Measurements from ENCODE around the gene TET1.
"Not testable (repeated sequence)": the region's sequence is repeated elsewhere in the genome, so short reads cannot be mapped to it uniquely, and the experiment has no call there.

TET1 gene

DNA sequence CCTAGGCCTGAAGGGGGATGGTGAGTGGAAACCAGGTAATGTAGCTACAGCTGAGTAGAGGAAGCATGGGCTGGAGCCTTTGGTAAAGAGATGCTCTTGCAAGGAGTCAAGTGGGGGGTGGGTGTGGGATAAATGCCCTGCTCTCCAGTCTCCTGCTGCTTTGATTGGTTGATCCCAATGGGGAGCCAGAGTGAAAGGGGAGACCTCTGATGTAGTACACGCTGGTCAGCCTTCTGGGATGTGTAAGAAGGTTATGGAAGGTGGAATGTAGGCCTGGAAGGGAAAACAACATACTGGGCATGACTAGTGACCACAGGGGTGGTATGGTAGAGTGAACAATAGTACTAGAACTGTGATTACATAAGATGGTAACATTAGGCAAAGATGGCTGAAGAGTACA lies 44.3 kb downstream of the TET1 start:
- in situ Hi-C loops (cut with HindIII; ENCODE audit: low sequenced_read_pairs), result no loop called here

DNA sequence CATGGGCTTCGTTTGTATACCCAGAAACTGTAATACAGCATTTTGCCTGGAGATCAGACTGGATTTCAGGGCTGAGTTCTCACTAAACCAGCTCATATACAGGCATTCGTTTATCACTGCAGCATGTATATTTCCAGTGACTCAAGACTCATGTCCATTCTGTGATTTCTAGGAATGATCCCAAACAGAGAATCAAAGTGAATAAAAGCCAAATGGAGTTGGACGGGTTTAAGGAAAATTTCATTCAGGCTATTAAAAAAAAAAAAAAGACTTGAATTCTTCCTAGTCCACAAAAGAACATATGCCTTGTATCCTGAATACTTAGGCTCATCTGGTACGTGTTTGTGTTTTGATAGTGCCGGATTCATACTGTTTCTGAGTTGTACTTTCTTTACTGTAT lies 46.8 kb downstream of the TET1 start:
- in situ Hi-C loops (cut with HindIII; ENCODE audit: low sequenced_read_pairs), result no loop called here

DNA sequence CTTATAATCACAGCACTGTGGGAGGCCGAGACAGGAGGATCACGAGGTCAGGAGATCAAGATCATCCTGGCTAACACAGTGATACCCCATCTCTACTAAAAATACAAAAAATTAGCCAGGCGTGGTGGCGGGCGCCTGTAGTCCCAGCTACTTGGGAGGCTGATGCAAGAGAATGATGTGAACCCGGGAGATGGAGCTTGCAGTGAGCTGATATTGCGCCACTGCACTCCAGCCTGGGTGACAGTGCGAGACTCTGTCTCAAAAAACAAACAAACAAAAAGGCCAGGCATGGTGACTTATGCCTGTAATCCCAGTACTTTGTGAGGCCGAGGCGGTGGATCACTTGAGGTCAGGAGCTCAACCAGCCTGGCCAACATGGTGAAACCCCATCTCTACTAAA lies 49.9 kb downstream of the TET1 start:
- in situ Hi-C loops (cut with HindIII; ENCODE audit: low sequenced_read_pairs), result not testable (repeated sequence)

DNA sequence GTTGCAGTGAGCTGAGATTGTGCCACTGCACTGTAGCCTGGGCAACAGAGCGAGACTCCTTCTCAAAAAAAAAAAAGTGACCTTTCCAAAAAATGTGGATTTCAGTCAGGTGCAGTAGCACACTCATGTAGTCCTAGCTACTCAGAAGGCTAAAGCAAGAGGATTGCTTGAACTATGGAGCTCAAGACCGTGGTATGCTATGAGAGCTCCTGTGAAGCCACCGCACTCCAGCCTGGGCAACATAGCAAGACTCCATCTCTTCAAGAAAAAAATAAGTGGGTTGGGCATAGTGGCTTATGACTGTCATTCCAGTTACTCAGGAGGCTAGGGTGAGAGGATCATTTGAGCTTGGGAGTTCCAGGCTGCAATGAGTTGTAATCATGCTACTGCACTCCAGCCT lies 51.1 kb downstream of the TET1 start:
- in situ Hi-C loops (cut with HindIII; ENCODE audit: low sequenced_read_pairs), result no loop called here

DNA sequence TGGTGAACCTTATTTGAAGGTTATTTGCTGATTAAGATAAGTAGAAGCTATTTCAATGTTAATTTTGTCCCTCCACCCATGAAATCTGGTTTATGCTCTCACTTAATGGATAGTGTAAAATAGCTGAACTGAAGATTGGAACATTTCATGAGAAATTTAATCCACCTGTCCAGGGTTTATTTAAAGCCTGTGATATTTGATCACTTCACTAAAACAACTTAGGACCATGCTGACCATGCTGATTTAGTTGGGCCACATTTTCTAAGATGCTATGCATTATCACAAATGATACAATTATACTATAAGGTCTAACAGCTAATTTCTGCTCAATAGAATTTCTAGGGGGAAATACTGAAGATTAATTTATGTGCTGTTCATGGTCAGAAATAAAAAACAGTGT lies 53.8 kb downstream of the TET1 start:
- in situ Hi-C loops (cut with HindIII; ENCODE audit: low sequenced_read_pairs), result not testable (repeated sequence)

DNA sequence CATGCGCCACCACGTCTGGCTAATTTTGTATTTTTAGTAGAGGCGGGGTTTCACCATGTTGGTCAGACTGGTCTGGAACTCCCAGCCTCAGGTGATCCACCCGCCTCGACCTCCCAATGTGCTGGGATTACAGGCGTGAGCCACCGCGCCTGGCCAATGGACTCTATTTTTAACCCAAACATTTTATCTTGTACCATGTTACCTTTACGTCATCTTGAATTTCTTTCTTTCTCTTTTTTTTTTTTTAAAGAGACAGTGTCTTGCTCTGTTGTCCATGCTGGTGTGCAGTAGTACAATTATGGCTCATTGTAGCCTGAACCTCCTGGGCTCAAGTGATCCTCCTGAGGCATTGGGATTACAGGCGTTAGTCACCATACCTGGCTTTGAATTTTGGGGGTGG lies 57.6 kb downstream of the TET1 start:
- in situ Hi-C loops (cut with HindIII; ENCODE audit: low sequenced_read_pairs), result not testable (repeated sequence)

DNA sequence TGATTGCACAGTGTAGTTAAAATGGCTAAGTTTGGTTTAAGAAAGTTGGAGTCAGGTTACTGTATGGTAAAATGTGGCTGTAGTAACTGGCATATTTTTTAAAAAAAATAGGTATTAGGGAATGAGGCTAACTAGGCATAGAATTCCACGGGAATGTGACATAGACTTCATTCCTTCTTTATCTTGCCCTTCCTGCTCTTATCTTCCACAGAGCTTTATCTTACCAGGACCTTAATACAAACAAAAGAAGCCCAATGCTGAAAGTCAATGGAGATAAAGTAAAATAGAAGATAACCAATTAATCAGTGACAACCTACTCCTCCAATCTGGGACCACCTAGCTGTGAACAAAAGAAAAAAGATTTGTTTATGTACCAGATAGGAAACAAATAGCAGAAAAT lies 58.1 kb downstream of the TET1 start:
- in situ Hi-C loops (cut with HindIII; ENCODE audit: low sequenced_read_pairs), result no loop called here

DNA sequence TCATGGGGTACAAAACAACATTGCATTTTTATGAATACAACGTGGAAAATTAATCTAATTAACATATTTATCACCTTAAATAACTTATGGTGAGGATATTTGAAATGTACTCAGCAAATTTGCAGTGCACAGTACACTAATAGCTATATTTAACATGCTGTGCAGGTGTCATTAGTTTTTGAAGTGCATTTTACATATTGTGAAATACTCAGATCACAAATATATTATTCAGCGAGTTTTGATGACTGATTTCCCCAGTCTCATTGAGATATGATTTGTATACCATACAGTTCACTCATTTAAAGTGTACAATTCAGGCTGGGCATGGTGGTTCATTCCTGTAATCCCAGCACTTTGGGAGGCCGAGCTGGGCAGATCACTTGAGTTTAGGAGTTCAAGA lies 59.5 kb downstream of the TET1 start:
- in situ Hi-C loops (cut with HindIII; ENCODE audit: low sequenced_read_pairs), result no loop called here

DNA sequence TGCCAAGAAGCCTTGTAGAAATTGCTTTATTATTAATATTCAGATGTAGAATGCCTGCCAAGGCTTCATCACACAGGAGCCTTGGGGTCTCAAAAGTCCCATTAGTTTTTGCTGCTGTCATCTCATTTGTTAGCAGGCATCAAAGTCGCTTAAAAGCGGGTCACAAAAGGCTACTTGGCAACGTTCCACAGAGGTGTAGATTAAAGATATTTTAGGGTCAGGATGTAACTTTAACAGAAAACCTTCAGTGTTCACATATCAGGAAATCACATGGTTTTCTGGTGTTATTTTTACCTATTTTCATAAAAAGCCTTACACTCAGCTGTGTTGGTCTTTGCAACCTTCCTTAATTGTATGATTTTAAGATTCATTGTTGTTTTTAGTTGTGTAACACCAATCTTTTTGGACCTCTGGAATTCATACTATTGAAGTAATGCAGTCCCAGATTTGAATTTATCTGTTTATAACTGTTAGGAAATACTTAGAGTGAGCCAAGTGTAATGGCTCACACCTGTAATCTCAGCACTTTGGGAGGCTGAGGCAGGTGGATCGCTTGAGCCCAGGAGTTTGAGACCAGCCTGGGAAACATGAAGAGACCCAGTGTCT lies 65.3 kb downstream of the TET1 start:
- in situ Hi-C loops (cut with HindIII; ENCODE audit: low sequenced_read_pairs), result no loop called here

DNA sequence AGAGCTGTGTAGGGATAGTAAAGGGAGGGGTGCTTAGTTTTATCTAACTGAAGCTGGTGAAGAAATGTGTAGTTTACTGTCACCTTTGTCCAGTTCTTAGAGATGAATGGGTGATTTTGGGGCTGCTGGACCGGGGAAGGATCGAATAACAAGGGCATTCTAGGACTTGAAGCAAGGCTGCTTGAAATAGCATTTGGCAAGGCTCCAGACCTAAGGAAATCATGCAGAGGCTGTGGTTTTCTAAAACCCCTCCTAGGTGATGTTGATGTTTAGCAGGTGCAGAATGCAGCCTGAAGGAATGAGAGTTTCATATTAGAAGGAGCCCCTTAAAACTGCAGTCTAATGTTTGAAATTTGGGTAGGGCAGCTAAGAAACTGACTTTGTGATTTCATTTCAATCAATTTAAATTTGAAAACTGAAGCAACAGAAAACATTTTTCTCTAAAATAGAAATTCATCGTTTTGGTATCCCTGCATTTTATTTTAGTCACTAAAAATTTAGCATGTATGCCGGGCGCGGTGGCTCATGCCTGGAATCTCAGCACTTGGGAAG lies 68.5 kb downstream of the TET1 start:
- in situ Hi-C loops (cut with HindIII; ENCODE audit: low sequenced_read_pairs), result no loop called here

DNA sequence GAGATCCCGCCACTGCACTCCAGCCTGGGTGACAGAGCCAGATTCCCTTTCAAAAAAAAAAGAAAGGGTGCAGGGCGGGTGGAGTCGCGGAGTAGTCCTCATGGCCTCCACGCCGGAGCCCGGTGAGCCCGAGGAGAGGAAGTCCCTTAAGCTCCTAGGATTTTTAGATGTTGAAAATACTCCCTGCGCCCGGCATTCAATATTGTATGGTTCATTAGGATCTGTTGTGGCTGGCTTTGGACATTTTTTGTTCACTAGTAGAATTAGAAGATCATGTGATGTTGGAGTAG lies 72.1 kb downstream of the TET1 start:
- in situ Hi-C loops (cut with HindIII; ENCODE audit: low sequenced_read_pairs), result not testable (repeated sequence)

DNA sequence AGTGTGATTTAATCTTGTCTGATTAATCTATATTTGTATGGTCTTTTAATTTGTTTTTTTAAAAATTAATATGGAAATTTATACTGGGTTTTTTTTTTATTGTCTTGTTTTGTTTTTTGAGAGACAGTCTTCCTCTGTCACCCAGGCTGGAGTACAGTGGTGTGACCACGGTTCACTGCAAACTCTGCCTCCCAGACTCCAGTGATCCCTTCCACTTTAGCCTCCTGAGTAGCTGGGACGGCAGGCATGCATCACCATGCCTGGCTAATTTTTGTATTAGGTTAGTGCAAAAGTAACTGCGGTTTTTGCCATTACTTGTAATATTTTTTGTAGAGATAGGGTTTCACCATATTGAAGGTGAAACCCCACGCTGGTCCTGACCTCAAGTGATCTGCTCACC lies 73.1 kb downstream of the TET1 start:
- in situ Hi-C loops (cut with HindIII; ENCODE audit: low sequenced_read_pairs), result no loop called here

DNA sequence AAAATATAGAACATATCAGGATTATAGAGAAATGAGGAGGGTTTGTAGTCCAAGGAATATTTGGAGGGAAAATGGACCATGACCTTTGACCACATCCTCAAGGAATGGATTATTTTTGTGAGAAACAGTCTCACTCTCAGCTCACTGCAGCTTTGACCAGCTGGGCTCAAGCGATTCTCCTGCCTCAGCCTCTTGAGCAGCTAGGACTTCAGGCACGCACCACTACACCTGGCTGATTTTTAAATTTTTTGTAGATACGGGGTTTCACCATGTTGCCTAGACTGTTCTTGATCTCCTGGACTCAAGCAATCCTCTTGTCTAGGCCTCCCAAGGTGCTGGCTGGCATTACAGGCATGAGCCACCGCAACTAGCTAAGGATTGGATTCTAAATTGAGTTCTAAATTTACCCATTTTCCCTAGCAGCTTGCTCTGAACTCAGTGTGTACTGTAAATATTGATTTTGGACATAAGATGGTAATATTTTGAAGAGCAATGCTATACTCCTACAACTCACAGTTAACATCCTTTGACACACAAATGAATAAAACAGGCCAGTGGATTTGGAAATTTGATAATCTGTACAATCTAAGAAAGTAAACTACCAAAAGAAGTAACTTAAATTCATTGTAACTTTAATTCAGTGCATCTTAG lies 73.8 kb downstream of the TET1 start:
- in situ Hi-C loops (cut with HindIII; ENCODE audit: low sequenced_read_pairs), result no loop called here

DNA sequence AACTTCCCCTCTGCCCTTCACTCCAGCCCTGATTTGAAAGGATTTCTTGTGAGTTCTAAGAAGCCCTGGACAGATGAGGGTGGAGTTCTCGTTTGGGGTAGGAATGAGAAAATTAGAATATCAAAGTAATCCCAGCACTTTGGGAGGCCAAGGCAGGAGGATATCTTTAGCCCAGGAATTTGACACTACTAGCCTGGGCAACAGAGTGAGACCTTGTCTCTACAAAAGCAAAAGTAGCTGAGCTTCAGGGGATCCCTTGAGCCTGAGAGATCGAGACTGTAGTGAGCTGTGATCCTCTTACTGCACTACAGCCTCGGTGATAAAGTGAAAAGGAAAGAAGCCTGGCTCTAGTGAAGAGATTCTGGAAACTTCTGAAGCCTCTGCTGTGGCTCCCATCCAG lies 76.2 kb downstream of the TET1 start:
- in situ Hi-C loops (cut with HindIII; ENCODE audit: low sequenced_read_pairs), result no loop called here

DNA sequence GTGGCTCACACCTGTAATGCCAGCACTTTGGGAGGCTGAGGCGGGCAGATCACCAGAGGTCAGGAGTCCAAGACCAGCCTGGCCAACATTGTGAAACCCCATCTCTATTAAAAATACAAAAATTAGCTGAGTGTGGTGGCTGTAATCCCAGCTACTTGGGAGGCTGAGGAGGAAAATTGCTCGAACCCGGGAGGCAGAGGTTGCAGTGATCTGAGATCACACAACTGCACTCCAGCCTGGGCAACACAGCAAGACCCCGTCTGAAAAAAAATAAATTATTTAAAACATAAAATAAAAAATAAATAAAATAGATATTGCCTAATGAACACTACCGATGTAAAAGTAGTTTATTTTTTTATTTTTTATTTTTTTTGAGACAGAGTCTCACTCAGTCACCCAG lies 83.4 kb downstream of the TET1 start:
- in situ Hi-C loops (cut with HindIII; ENCODE audit: low sequenced_read_pairs), result not testable (repeated sequence)

DNA sequence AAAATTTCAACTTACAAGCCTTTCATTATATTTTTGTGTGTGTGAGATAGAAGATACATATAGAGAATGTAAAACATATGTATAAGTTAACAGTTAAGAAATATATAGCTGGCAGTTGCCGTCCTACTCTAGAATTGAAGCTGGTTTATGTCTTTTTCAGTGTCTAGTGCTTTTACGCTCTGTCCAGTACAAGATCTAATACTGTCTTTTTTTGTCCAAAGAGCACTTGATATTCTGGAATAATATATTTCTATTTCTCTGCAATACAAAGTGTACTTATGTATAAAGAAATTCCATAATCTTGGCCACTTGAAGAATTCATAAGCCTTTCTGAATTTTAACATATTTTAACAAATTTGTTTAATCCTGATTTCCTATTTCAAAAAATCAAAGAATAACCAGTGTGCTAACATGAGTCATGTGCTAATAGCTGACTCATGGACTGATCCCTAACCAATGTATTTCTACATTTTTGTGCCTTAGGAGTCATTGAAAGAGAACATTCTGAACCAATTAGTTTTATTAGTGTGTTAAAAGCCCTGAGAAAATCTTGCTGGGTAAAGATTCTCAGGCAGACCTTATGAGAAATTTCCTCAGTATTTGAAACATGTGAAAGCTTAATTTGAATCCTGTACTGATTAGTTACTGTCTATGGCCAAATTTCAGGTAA lies 87.7 kb downstream of the TET1 start:
- in situ Hi-C loops (cut with HindIII; ENCODE audit: low sequenced_read_pairs), result no loop called here

DNA sequence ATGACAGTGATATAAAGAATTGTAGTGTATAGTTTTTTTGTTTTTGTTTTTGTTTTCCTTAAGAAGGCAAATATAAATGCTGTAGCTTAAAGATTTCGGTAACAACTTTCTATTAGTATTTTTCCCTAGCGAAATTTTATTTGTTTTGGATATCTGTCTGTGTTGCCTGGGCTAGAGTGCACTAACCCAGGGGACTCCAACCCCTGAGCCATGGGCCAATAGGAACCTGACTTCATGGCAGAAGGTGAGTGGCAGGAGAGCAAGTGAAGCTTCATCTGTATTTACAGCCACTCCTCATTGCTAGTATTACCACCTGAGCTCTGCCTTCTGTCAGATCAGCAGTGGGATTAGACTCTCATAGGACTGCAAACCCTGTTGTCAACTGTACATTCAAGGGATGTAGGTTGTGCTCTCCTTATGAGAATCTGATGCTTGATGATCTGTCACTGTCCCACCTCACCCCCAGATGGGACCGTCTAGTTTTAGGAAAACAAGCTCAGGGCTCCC lies 95.5 kb downstream of the TET1 start:
- in situ Hi-C loops (cut with HindIII; ENCODE audit: low sequenced_read_pairs), result no loop called here

DNA sequence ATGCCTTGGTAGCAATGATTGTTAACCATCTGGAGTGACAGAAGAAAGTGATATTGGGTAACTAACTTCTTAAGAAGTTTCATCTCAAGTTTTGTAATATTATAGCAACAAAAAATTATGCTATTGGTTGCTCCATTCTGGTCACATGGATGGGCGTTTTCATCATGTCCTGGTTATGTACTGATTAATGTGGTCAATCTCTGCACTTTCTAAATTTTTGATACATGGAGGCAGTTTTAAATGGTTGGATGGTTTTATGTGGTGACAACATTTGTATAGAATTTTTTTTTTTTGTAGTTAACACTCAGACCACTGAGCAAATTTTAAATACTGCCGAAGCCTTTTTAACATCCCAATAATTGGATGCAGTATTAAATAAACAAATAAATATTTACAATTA lies 105.7 kb downstream of the TET1 start:
- in situ Hi-C loops (cut with HindIII; ENCODE audit: low sequenced_read_pairs), result no loop called here

DNA sequence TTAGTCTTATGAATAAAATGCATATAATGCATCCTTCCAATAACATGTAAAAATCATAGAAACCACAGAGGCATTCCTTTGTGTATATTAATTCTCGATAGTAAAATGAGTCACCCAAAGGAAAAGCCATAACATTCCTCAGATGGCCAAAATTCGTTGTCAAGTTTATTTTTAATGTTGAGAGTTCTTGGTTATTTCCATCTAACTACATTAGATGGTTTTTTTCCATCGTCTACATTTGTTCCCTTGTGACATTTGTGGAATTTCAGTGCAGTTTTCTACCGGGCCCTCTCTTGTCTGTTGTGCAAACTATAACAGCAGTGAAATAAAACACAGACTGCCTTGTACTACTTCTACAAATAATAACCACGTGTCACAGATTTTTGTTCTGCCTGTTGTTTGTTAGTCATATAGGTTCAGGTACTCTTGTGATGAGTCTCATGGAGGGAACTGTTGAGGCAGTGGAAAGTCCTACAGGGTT lies 106.2 kb downstream of the TET1 start:
- in situ Hi-C loops (cut with HindIII; ENCODE audit: low sequenced_read_pairs), result no loop called here

DNA sequence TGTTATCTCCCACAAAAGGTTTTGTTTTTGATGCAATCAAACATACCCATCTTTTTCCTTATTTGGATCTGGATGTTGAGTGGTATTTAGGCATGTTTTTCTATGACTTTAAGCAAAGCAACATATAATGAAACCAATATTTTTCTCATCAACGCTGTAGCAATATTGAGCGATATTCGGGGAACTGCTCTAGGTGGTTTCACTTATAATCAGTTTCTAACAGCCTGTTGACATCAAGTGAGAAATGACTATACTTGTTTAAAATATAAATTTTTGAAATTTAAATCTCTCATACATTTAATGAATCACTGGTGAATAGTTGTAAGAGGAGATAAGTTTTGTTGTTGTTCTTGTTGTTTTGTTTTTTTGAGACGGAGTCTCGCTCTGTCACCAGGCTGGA lies 108.1 kb downstream of the TET1 start:
- in situ Hi-C loops (cut with HindIII; ENCODE audit: low sequenced_read_pairs), result no loop called here

DNA sequence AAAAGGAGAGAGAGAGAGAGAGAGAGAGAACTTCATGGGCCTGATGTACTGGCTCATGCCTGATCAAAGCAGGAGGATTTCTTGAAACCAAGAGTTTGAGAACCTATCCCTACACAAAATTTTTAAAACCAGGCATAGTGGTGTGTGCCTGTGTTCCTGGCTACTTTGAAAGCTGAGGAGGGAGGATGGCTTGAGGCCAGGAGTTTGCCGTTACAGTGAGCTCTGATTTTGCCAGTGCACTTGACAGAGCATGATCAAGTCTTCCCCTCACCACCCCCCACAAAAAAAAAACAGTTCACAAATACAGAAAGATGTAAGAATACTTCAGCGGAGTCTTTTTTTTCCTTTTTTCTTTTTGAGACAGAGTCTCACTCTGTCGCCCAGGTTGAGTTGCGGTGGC lies 108.8 kb downstream of the TET1 start:
- in situ Hi-C loops (cut with HindIII; ENCODE audit: low sequenced_read_pairs), result no loop called here

DNA sequence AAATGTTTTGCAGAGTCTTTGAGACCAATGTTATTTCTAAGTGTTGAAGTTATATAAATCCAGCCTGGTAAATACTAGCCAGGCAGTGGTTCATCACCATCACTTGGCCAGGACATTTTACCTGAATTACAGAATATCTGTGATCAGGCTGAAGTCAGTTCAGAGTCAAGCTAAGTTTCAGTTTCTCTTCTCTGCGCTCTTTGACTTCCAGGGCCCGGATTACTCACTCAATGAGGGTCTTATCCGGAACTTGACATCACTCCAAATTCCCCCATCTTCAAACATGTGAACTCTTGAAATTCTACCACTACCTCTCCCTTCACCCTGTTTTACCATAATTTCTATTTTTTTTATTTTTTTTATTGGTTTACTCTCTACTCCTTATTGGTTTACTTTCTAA lies 124.3 kb downstream of the TET1 start:
- in situ Hi-C loops (cut with HindIII; ENCODE audit: low sequenced_read_pairs), result no loop called here

Measured in DLD1 (cell line).